Spleen (tissue), 7 donors: ENCODE measurements around the gene CALN1.

Experiments used
- POLR2AphosphoS5 ChIP-seq, 3 donors: sonication (generic); formaldehyde crosslinking; IDR thresholded peaks; one replicate each; pipeline ENCODE4 v1.5.1; 2017; ENCODE audit warnings: antibody characterized with exemption in 3 of 3
- TF ChIP-seq, protein P1 (sequence below), 11 experiments: fragments of 200-600 bp in 7 of 11; fragments of 450-650 bp in 4 of 11; sonication (generic) in 4 of 11; IDR thresholded peaks in 8 of 11; conservative IDR thresholded peaks in 3 of 11; 1 replicate in 7 of 11; 2 replicates in 4 of 11; pipeline versions ENCODE4 v1.4.0 to v1.8.0; 2016 to 2021; ENCODE audit warnings: antibody characterized with exemption in 11 of 11, inconsistent platforms in 4 of 11, mild to moderate bottlenecking in 1 of 11
- donor health status: DM: no; HTN: no; CAD: no; lungs with moderate emphysema.
- donor health status: DM: no; HTN: no; CAD: no.
- donor health status: DM: no; HTN: no; CAD: no.

DNA sequence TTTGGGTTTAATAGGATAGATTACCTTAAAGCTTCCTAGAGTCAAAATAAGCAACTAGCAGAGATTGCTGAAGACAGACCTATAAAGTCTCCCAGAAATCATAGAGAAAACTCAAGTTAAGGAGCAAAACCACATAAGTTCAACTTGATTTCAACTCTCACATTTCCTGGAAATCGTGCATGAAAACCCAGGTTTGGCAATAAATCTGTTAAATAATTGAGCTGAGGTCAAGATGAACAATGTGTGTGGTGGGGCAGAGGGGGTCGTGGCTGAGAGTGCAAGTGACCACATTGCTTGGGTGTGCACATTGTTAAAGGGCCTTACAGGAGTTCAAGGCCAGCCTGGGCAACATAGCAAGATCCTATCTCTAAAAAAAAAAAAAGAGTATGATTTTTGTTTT lies 643.7 kb downstream of the CALN1 start:
- TF ChIP-seq POLR2AphosphoS5 (IDR thresholded peaks at IDR 0.05): no peak
- TF ChIP-seq, protein P1, sequence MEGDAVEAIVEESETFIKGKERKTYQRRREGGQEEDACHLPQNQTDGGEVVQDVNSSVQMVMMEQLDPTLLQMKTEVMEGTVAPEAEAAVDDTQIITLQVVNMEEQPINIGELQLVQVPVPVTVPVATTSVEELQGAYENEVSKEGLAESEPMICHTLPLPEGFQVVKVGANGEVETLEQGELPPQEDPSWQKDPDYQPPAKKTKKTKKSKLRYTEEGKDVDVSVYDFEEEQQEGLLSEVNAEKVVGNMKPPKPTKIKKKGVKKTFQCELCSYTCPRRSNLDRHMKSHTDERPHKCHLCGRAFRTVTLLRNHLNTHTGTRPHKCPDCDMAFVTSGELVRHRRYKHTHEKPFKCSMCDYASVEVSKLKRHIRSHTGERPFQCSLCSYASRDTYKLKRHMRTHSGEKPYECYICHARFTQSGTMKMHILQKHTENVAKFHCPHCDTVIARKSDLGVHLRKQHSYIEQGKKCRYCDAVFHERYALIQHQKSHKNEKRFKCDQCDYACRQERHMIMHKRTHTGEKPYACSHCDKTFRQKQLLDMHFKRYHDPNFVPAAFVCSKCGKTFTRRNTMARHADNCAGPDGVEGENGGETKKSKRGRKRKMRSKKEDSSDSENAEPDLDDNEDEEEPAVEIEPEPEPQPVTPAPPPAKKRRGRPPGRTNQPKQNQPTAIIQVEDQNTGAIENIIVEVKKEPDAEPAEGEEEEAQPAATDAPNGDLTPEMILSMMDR (IDR thresholded peaks at IDR 0.05 in 8 of 11, conservative IDR thresholded peaks at IDR 0.05 in 3 of 11): no peak
